T1000 (cell line): ENCODE data around the gene IQGAP3.

Experiments used
- DNase-seq: peaks from one replicate; lab custom pipeline; 2025; ENCODE audit warnings: mixed read lengths; lab: John Stamatoyannopoulos, UW

Gene IQGAP3

GRCh38 chr1:156482276-156482675 lies 90.1 kb downstream of the IQGAP3 start:
- DNase-seq, result no peak

GRCh38 chr1:156481527-156481926 lies 90.8 kb downstream of the IQGAP3 start:
- DNase-seq, result no peak

GRCh38 chr1:156480411-156481192 lies 91.8 kb downstream of the IQGAP3 start:
- DNase-seq, result no peak

DNA sequence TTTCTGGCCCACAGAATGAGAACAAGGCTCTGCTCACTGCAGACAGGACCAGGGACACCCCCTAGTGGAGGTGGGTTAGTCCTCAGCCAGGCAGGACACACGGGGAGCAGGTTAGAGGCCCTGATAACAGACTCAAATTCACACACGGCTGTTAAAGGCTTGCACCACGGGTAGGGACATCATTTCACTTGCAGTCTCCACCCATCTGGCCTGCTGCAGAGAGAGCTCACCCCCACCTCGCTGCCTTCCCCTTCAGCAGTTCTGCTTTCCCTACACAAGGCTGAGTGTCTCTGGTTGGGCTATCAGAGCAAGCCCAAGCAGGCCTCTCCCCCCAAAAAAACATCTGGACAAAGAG lies 92.4 kb downstream of the IQGAP3 start:
- DNase-seq, result no peak

DNA sequence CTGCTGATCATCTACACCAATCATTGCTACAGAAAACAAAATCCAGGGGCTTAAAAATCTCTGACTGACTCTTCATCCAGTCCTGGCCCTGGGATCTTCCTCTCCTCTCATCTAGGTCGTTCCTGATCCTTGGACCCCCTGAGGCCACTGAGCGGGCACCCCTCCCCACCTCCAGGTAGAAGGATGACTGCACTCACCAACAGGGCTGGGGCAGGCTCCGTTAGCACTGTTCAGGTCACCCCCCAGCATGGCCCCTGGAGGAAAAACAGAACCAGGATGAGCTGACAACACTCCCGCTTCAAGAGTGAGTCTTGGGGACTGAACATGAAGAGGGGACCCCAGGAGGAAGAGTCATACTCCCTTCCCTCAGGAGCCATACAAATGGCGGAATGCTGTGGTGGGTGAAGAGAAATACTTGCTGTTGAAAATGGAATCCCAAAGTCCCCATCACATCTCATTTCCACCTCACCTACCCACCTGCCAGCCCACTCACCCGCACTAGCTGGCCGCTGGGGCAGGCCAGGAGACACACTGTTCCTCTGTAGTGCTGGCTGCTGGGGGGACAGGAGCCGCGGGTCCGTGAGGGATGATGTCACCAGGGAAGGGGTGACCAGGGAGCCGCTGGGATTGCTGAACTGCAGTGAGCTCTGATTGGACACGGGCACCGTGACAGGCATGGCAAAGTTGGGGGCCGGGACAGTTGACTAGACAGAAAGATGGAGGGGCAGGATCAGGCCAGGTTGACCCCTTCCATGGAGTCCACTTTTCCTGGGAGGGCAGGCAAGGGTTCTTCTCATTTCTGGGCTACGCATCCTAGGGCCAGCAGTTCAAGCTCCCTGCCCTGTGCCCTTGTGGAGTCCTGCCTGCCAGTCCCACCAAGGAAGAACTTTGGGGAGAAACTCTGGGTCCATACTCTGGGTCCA lies 93.0 kb downstream of the IQGAP3 start:
- DNase-seq, result no peak

DNA sequence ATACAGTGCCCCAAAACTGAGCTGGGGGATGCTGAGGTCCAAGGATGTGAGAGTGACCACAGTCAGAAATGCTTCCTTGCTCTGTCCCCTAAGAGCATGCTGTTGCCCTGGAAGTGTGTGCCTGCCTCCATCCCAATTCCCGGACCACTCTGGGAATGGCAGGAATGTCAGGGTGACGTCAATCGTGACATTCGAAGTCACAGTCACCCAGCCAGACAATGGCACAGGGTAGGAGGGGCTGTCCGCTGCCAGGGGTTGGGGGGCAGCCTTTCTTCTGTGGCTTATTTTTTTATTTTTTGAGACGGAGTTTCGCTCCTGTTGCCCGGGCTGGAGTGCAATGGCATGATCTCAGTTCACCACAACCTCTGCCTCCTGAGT lies 94.1 kb downstream of the IQGAP3 start:
- DNase-seq, result no peak

GRCh38 chr1:156477526-156478249 lies 94.7 kb downstream of the IQGAP3 start:
- DNase-seq, result no peak

DNA sequence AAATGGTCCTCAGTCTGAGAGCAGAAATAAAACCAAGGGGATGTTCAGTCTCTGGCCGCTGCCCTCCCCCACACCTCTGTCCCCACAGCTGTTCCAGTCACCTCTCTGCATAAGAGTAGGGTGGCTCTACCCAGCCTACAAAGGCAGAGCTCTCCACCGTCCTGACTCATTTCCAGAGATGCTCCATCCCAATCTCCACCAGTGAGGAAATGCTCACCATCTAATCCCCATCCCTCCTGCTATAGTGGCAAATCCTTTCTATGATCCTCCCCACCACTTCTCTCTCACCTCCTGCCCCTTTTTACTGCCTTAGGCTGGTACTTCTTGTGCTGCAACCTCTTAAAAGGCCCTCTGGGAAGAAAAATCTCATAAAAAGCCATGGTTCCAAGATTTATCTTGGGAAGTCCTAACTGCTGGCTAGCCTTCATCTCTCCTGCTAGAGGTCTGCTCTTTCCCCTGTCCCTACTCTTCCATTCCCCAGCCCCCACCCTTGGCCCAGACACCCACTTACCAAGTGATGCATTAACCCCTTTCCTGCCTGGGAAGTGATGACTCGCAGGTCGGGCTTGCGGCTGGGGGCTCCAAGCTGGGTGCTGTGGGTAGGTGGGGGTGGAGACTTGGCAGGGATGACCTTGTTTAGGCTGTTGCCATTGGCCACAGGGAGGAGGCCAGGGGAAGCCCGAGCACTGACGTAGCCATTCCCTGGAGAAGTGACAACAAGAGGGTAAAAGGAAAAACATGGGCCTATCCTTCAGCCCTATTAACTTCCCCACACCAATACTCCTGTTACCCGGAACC lies 95.7 kb downstream of the IQGAP3 start:
- peak; percentile 30 for DNase-seq

DNA sequence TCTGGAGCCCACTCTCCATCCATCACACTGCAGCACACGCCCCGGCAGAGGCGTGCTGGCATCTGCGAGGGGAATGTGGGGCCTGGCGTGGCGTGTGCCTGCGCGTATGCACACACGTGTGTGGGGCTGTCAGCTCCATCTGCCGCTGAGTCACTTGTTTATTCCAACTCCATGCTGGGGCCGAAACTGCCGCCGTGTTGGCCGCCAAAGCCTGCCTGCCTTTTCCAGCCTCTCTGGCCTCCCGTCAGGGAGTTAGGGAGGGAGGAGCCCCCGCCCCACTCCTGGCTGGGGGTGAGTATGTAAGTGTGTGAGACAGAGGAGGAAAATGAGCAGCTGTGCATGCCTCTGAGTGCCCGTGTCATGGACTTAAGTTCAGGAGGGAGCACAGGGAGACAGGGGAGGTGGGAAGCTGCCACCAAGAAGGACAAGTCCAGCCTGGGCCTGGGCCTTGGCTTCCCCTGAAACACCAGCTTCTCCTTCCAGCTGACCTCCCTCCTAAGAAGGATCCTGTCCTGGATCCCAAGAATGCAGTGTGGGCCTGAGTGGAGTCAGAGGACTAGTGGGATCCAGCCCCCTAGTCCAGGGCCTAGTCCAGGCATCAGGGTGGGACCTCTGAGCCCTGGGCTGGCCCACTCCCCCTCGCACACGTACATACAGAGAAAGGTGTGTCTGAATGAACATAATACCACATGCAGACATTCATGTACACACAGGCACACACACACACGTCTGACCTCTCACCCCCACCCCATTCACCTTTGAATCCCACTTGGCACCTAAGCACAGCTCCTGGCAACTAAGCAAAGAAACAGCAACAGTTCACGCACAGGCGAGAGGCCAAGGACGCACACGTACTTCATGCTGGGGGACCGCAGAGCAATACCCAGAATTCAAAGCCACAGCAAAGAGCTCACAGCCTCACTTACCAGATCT lies 96.5 kb downstream of the IQGAP3 start:
- DNase-seq, result no peak
